GM12878 (cell line): ENCODE results near the gene FOXO3.

Experiments
- CHD2 ChIP-seq: IDR thresholded peaks from 2 replicates; pipeline ENCODE4 v1.6.1; 2011; ENCODE audit warnings: low read depth, low read length, improper control_type of control experiment, borderline replicate concordance
- CREM ChIP-seq: IDR thresholded peaks from 2 replicates; pipeline ENCODE4 v1.6.1; 2014; ENCODE audit warnings: antibody characterized with exemption, low read depth
- CTCF ChIP-seq, 3 experiments: IDR thresholded peaks in 2 of 3; conservative IDR thresholded peaks in 1 of 3; 2 replicates each; pipeline ENCODE4 v1.5.1; 2011; ENCODE audit warnings: low read depth in 3 of 3, low read length in 3 of 3, mild to moderate bottlenecking in 3 of 3, control low read depth in 2 of 3, moderate library complexity in 2 of 3, inconsistent platforms in 1 of 3, mixed read lengths in 1 of 3; ENCODE audit not compliant: control insufficient read depth in 2 of 3, insufficient read depth in 1 of 3; ENCODE audit errors: extremely low read depth in 1 of 3
- EP300 ChIP-seq, 2 experiments: fragments of 150-350 bp in 1 of 2; IDR thresholded peaks; 2 replicates each; pipeline ENCODE4 v1.6.1; 2011 to 2012; ENCODE audit warnings: low read depth in 2 of 2, low read length in 2 of 2, borderline replicate concordance in 1 of 2, improper control_type of control experiment in 1 of 2, inconsistent platforms in 1 of 2; ENCODE audit not compliant: control insufficient read depth in 1 of 2
- EZH2 ChIP-seq: IDR thresholded peaks from 2 replicates; pipeline ENCODE4 v1.6.1; 2012; ENCODE audit warnings: low read depth, mild to moderate bottlenecking, control low read depth, inconsistent platforms, low read length, borderline replicate concordance; ENCODE audit not compliant: control insufficient read depth
- IRF3 ChIP-seq: fragments of 450-650 bp; IDR thresholded peaks from 2 replicates; pipeline ENCODE4 v1.6.1; 2014; ENCODE audit warnings: mild to moderate bottlenecking
- KDM1A ChIP-seq: fragments of 200-600 bp; sonication (generic); IDR thresholded peaks from 2 replicates; pipeline ENCODE4 v1.6.1; 2016; ENCODE audit warnings: borderline replicate concordance
- POLR2AphosphoS5 ChIP-seq: IDR thresholded peaks from 2 replicates; pipeline ENCODE4 v1.6.1; 2011; ENCODE audit warnings: mild to moderate bottlenecking, low read length, inconsistent platforms
- REST ChIP-seq: IDR thresholded peaks from 2 replicates; pipeline ENCODE4 v1.6.1; 2012; ENCODE audit warnings: mild to moderate bottlenecking, low read depth, low read length
- RFX5 ChIP-seq: IDR thresholded peaks from 2 replicates; pipeline ENCODE4 v1.6.1; 2011; ENCODE audit warnings: low read depth, low read length, improper control_type of control experiment
- SMARCA5 ChIP-seq: fragments of 450-650 bp; IDR thresholded peaks from 2 replicates; pipeline ENCODE4 v1.6.1; 2017; ENCODE audit warnings: mild to moderate bottlenecking
- SP1 ChIP-seq: IDR thresholded peaks from one replicate; pipeline ENCODE4 v1.6.1; 2011; ENCODE audit warnings: low read depth, low read length
- ZNF384 ChIP-seq: IDR thresholded peaks from 2 replicates; pipeline ENCODE4 v1.6.1; 2012; ENCODE audit warnings: low read depth, mild to moderate bottlenecking, low read length, improper control_type of control experiment, borderline replicate concordance

- TF ChIP-seq KDM1A (no peak), POLR2AphosphoS5 (no peak), SP1 (no peak), EZH2 (no peak), REST (no peak), CREM (no peak), ZNF384 (no peak), SMARCA5 (no peak), CTCF (IDR thresholded peaks at IDR 0.05 in 2 of 3, conservative IDR thresholded peaks at IDR 0.05 in 1 of 3; ENCODE audit: control insufficient read depth in 2 of 3, extremely low read depth in 1 of 3, insufficient read depth in 1 of 3, low read depth in 3 of 3, low read length in 3 of 3) (no peak), RFX5 (no peak), IRF3 (no peak), EP300 (IDR thresholded peaks at IDR 0.05; ENCODE audit: borderline replicate concordance in 1 of 2, control insufficient read depth in 1 of 2, low read depth in 2 of 2, low read length in 2 of 2) (no peak), CHD2 (no peak)
Measured at GRCh38 chr6:108671175-108671574, 110.5 kb downstream of the FOXO3 start.
